TTC549 (cell line): ENCODE measurements around the gene PXK.
A peak's percentile ranks its signal among the peaks of the same experiment; 100 is the strongest.

Experiments
- FAIRE-seq: peaks from 2 replicates; lab custom pipeline; 2012; peaks lifted over from hg19 to GRCh38; lab: Jason Lieb, UNC

Gene PXK

DNA sequence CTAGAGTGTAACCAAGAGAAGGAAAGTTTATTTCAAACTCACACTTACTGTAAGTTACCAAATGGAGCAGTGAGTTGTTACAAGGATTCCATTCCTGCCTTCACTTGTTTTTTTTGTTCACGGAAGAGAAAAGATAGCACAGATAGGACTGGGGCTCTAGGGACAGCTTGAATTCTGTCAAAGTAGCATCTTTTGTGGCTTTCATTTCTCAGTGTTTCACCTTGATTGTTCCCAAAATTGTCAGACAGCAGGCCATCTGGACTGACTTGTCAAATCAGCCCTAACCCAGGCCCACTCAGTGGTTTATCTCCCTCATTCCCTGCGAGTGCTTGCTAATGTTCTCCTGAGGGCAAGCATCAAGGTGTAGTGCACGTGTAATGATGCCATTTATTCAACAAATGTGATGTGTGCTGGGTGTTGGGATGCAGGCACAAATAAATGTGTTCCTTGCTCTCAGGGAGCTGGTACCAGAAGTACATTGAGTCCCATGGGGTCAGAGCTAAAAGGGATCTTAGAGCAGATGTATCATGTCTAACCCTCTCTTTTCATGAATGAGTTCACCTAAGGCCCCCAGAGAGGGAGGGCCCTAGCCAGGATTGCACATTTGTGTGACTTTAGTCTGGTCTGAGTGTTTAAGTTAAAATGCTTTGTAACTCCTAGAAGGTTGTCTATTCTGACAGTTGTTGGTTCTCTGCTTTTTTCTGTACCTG, 51.8 kb downstream of the PXK start:
- FAIRE-seq = no peak

DNA sequence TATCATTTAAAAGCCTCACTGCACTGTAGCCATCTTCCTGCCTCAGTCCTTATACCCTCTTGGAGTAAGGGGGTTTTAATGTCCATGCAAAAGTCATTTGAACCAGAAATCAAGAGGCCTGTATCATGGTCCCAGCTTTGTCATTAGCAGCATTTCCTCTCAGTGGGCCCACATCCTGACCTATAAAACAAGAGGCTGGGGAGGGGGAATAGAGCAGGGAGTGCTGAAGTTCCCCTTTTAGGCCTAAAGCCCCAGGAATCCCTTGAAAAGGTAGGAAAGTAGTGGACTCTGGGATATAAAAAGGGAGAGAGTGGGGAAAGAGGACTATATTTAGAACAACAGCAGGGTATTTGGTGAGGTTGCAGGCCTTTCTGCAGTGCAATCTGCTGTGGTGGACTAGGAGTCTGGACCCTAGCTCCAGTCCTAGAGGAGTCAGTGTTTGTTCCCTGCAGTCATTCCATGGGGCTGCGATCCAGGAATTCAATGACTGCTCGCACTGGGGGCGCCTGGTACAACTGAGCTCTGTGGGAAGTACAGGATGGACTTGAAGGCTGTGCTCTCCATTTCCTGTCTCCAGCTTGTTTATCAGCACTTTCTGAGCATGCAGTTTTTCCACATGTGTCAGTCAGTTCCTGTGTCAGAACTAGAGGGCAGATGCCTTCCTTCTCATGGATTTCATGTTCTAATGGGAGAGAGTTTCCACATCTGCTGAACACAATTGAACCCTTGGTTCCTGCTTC, 54.1 kb downstream of the PXK start:
- no peak for FAIRE-seq

DNA sequence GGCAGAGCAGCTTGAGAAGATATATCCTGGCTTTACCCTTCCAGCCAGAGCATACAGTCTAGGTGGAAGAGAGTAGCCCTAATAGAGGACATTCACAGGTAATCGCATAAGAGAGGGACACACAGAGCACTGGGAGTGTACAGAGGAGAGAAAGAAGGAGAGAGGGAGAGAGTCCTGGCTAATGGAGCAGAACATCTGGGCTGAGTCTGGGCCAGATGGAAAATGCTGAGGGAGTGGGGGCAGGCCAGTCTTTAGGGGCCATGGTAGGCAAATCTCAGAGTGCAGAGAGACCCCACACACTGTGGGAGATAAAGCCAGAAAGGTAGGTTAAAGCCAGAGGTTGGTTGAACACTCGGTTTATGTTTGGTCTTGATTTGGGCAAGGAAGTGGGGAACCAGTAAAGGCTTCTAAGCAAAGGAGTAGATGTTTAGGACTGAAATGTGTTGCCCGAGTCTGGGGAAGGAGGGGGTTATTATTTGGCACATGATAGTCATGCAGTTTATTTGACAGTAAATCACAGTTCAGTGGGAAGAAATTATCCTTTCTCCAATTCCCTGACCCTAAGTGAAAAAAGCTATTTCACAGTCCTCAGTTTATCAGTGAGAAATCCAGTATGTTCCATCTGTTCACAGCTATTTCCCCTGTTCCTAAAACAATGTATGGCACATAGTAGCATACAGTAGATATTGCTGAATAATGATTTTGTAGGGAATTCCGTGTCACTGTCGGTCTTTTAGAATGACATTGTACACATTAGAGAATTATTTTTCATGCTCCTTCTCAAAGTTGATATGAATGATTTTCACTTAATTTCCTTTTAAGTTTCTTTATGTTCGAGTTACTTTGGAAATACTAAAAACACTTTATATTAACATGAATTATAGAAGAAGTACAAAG, 55.2 kb downstream of the PXK start:
- no peak for FAIRE-seq

DNA sequence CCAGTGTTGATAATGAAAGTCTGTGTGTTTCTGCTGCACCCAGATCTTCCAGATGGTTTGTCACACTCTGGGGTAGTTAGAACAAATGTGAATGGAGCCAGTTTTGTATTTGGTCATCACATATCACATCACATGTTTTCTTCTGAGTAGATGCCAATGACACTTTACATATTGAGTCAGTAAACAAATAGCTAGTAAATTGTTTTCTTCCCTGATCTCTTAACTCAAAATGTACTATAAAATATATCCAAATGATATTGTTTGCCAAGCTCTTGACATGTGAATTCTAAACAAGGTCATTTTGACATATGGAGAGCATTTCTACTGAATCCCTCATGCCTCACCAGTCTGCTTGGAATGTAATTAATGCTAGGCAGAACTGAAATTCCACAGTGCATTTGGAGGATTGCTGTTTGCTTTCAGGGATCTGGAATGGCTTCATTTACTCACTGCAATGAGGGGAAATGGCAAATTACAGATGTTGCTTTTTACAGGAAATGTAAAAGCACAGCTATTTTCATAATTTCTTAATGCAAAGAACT, 55.9 kb downstream of the PXK start:
- FAIRE-seq = no peak

DNA sequence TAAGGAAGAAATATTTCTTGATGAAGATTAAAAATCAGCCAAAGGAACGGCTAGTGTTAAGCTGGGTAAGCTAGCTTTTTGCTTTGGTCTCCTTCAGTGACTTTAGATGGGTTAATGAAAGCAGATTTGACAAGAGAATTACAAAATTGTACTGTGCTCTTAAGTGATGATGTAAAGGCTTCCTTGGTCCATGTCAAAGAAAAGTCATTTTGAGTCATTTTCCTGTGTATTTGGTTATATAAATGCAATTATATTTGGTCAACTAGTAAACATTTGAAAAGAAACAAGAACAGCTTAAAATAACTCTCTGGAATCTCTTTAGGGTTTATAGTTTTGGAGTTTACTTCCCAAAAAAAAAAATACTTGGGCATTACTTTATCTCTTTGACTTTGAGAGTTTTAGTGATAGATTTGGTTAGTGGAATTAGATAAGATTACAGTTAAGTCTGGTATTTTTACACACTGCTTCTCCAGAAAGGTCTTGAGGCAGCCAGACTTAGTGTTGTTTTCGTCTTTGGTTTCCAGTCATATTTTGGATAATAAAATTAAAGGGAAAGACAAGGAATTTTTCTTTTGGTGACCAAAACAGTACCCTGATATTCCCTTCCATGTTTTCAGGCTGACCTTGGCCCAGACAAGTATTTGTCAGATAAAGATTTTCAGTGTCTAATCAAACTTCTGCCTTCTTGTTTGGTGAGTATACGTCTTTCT, 58.6 kb downstream of the PXK start:
- FAIRE-seq = no peak

DNA sequence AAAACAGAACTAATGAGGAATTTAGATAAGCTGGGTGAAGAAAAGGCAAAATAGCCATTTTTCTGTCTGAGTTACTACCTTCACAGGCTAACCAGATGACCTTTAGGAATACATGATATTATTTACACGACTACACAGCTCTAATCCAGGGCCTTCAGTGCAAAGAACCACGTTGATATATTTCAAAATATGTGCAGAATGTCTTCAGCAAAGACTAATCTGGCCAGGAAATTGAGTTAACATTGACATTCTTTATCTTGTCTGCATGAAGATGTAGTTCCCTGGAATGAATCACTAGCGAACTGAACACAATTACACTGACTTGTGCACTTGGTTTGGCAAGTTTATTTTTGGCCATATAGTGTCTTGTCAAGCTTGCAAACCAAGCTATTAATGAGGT, 59.5 kb downstream of the PXK start:
- FAIRE-seq = no peak

DNA sequence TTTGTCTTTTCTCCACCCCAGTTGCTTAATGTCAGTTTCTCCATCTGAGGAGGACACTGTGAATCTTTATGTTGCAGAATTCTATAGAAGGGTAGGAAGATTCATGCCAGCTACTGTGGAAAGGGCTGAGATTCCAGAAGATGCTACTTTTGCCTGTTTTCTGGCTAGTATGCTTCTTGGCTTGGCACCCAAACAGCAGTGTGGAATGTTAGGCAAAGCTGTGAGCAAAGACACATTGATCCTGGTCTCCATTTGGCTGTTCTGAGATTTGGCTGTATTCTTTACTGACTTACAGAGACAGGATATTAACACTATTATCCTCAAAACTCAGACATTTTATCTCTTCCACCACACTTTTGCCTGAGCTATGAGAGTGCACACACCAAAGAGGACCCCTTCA, 61.6 kb downstream of the PXK start:
- no peak for FAIRE-seq

DNA sequence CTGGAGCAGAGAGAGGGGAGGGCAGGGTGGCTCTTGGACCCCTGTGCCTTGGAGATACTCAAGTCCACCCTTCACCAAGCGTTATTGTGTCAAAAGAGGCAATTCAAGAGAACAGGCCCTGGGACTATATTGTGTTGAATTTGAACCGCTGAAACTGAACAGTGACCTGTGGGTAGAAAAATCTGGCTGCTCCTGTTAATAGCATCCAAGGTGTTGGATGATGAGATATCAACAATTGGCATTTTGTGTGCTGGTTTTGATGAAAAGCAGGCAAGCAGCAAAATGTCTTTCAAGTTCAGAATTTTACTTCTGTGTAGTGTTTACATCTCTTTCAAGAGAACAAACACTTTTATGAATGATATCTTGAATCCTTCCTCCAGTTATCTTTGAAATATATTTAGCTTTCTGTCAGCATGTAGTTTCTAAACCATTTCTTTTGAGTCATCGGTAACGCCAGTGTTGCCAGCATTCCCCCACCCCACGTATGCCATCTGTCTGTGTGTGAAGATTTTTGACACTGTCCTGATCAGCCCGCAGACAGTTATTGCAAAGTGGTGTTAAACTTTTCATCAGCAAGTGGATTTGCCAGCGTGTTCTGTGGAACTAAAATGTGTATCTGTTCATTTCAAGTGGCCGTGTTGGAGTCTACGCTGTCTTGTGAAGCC, 66.1 kb downstream of the PXK start:
- no peak for FAIRE-seq

DNA sequence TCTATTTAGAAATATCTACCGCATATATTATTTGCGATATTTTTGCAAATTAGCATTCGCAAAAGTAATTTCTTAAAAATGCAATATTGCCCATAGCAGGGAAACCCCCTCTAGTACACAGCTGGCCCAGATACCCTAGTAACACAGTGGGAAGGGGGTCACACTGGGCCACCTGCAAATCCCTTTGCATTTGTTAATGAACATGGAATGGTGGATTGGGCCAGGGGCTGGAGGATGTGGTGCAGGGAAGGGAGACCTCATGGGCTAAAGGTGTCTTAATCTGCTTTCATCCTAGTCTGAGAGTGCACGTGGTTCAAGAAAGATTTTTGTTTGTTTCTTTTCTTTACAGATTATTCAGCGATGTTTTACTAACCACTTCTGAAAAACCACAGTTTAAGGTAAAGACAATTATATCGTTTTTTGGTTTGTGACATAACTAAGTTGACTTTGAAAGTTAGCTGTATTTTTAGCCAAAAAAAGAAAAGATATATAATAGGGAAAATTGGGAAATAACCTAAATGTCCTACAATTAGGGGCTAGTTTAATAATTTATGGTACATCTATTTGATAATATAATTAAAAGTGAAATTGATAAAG, 70.9 kb downstream of the PXK start:
- FAIRE-seq = no peak

DNA sequence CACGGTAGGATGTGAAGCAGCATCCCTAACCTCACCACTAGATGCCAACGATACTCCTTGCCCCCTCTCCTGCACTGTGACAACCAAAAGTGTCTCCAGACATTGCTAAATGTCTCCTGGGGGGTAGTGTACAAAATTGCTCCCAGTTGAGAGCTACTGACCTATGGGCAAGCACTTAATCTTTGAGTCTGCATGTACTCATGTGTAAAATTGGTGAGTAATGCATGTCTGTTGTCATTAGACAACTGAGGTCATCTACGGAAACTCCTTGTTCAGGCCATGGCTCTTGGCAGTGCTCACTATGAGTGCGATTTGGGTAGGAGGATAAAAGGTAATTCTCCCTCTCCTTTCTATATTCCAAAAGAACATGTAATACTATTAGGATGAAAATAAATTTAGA, 71.7 kb downstream of the PXK start:
- FAIRE-seq = no peak

DNA sequence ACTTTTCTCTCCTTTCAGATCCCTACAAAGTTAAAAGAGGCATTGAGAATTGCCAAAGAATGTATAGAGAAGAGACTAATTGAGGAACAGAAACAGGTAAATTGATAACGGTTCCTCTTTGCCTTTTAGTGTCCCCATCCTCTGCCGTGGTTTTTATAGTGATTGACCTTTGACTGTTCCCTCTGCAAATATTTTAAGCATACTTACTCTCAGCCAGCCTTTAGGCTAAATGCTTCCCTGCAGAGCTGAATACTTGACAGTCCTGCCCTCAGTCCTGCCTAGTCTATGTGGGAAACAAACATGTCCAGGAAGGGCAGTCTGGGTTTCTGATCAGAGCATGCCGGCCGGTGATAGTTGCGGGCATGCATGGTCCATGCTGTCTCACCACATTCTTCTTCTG, 76.2 kb downstream of the PXK start:
- no peak for FAIRE-seq

DNA sequence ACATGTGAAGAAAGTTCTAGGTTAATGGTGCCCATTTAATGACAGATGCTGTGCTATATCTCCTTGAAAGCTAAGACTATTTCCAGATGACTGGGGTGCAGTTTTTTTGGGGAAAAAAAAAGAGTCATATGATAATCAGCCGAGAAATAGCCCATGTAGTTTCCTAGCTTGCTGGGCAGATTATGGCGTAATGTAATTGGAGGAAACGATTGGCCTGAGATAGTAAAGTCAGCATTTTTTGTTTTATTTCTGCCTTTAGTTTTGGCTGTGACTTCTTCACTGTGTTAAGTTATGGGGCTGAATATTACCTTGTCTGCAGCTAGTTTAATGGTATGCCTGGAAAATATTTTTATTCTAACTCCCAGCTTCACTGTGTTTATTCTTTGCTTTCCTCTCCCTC, 77.0 kb downstream of the PXK start:
- no peak for FAIRE-seq

DNA sequence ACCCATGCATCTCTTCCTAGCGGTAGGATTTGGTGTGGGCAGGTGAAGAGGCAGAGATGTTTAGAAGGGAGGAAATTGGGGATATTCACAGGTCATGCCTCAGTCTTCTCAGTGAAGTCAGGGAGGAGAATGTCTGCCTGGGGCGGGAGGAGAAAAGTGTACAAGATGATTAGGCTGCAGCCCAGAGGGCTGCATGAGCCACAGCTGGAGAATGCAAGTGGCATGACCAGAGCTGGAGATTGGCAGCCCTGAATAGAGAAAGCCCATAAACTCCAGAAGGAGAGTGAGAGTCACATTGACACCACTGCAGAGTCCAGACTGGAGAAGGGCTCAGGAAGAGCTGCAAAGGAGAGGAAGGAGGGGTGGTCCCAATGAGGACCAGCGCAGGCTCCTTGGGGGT, 78.3 kb downstream of the PXK start:
- FAIRE-seq = no peak

DNA sequence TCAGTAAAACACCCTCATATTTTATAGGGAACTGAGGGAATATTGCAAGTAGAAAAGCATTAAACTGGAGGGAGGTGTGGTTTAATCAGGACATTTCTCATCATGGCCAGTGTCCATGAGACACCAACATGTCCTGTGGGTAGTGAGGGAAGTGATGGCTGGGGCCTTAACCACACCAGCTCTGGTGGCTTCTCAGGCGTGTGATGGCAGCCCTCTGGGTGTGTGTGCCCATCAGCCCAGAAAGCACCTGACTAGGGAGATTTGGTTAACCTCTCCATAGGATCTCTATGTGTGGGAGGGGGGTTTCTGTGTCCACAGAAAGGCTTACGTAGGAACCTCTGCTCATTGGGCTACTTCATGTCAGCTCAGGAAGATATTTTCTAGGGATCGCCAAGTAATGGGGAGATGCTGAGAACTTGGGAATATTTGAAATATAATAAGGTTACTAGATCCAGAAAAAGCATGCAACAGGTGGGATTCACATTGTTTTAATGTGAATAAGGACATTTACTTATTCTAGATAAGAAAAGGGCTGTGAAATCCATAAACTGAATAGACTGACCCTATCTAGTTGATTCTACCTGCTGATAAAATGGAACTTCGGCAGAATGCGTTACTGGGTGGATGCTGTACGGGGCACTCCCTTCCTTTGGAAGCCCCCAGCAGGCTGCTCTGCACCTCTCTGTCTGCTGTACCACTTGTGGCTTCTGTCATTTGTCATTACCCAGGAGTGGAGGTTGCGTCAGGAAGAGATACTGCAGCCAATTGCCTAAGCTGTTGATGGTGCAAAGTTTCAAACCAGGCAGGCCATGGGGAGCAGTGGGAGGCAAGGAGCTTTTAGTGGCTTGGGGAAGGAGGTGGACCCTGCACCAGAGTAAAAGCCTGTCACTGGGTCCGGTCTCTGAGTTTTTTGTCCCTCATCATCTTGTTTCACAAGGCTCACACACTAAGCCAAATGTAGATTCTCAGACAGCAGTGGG, 79.4 kb downstream of the PXK start:
- no peak for FAIRE-seq

DNA sequence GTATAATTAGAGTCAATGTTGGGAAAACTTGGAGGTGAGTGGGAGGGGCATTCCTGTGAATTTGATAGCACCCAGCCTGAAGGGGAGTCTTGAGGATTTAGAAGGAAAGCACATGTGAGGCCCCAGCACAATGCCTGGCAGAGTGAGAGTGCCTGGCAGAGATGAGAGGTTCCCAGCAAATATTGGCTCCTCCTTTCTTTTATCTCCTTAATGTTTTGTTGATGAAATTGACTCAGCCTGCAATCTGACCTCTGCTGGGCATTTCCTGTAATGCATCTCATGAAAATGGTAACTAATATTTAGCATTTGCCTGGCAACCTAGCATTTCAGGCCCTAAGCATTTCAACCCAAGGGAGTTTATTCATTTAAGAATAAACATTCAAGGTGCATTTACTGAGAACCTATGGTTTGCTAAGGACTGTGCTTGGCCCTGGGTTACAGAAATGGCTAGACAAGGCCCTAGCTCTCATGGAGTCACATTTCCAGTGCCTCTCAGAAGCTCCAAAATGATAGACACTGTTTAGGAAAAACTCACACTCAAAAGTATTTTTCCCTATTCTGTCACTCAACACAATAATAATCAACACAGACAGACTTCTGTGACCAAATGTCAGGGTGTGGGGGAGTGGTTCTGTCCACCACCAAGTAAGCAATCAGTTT, 82.0 kb downstream of the PXK start:
- peak; percentile 62 for FAIRE-seq

DNA sequence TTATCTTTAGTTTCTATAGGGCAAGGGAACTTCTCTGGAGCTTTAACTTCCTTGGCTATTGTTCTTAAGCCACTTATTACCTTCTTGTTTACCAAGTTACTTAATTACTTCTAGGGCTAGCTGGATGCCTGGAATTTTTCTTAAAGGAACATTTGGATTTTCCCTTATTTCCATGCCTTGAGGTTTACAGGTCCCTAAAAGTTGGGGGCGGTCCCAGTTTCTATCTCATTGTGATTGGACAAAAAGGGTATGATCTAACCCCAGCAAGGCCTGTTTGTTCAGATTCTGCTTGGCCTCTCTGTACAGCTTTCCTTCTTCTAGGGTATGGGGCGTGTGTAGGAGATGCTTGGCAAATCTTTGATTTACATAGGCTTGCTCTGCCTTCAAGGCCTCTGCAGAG, 83.5 kb downstream of the PXK start:
- no peak for FAIRE-seq

DNA sequence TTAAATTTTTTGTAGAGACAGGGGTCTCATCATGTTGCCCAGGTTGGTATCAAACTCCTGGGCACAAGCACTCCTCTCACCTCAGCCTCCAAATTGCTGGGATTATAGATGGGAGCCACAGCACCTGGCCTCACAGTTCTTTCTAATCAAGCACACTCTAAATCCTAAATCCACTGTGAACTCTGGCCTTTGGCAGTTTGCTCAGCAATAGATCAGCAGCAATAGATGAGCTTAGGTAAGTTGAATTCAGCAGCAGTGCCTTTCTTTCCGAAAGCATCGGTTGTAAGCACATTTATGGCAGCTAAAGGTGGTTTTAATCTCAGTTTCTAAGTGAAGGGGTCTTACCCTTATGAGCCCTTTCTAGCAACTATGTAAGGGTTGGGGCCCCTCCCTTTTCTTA, 84.4 kb downstream of the PXK start:
- no peak for FAIRE-seq

DNA sequence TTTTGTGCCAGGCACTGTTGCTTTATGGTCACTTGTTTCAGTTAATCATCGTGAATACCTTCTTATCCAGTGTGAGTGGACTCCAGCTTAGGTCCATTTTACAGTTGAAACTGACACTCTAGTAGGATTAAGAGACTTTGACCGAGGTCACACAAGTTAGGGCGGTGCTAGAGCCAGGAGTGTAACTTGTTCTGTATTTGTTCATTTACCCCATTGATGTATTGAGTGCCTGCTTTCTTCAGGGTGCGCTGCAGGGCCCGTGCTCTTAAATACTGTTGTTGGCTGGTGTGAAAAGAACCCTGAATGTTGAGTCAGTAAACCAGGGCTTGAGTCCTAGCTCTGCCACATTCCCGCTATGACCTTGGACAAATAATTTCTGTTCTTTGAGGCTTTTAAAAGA, 85.5 kb downstream of the PXK start:
- no peak for FAIRE-seq

DNA sequence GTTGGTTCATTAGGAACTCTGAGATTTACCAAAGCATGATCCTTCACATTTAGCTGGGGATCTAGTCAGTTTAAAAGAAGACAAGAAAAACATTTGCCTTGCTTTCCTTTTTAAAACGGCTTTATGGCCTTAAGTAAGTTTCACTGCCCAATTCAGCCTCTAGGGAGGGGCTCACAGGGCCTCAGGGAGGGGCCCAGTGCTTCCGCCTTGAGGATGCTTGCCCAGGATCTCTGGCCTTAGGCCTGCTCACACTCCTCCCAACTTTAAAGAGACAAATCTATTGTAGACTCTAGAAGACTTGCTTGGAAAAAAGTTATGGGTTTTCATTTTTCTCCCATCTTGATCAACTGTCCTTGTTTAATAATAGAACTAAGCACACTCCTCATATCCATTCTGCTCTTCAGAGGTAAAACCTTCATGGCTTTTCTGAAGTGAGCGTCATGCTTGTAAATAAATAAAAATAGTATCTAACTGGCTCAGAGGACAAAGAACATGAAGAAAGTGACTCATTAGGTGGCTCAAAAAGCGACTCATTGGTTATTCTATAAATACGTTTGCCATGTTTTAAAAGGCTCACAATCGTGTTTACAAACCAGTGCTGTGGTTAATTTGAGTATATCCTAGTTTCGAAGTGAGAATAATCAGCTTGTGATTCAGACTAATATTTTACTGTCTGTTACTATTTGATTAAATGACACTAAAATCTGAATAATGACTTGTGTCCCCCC, 87.3 kb downstream of the PXK start:
- no peak for FAIRE-seq
